ENCODE data around the gene MAGED2.

GRCh38 chrX:54842607-54843006, 35.1 kb downstream of the MAGED2 start:
- TF ChIP-seq GATA3 (IDR thresholded peaks at IDR 0.05; ENCODE audit: low read depth, low read length) (no peak), GATA2 (IDR thresholded peaks at IDR 0.05; ENCODE audit: low read depth, low read length) (no peak)
